ENCODE data around the gene MLPH. TPM values are rescaled to one million over a fixed set of nuclear protein-coding genes. Genes with fewer than 3 reads are reported as not detected.

Gene MLPH
- polyA plus RNA-seq, 3 donors: not detected

DNA sequence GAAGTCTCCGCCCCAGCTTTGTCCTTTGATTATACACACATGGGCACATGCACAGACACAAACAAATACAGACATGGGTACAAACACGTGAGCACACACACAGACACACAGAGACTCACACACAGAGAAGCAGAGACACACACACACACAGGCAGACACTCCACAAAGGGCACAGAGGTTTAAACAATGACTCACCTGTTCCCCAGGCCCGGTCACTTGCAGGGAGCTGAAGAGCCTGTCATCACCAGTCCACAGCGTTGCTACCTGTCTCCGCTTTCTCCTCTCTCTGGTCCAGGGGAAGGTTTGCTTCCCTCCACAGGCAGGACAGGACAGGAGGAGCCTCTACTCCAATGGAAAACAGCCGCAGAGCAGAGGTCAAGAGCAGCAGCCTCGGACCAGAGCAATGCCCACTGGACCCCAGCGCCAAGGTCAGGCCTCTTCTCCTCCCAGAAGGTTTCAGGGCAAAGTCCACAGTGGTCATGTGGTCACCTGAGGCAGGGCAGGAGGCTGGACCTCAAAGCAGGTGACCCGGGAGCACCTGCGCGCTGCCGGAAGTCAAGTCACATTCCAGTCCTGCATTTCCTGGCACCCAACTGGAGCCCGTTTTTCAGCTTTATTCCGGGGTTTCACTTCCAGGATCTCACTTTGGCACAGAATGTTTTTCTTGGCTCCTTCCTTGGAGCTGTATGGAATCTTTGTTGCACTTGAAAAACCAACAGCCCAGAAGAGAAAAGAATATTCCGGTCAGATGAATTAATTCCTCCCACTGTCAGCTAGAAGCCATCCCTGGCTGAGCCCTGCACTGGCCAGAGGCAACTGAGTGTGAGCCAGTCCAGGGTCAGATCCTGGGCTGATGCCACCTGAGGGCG is 103.5 kb downstream of the MLPH start, which contains the start of gene RAB17:
RAB17 (minus strand) TSS at position 463 of the 869 bp plus-strand sequence. CDS start 4,580 bp downstream, outside the sequence.
- no peak for DNase-seq
- TF ChIP-seq, protein P1, sequence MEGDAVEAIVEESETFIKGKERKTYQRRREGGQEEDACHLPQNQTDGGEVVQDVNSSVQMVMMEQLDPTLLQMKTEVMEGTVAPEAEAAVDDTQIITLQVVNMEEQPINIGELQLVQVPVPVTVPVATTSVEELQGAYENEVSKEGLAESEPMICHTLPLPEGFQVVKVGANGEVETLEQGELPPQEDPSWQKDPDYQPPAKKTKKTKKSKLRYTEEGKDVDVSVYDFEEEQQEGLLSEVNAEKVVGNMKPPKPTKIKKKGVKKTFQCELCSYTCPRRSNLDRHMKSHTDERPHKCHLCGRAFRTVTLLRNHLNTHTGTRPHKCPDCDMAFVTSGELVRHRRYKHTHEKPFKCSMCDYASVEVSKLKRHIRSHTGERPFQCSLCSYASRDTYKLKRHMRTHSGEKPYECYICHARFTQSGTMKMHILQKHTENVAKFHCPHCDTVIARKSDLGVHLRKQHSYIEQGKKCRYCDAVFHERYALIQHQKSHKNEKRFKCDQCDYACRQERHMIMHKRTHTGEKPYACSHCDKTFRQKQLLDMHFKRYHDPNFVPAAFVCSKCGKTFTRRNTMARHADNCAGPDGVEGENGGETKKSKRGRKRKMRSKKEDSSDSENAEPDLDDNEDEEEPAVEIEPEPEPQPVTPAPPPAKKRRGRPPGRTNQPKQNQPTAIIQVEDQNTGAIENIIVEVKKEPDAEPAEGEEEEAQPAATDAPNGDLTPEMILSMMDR (IDR thresholded peaks at IDR 0.05): no peak
- no peaks in the 10 kb centered on the region for H3K79me2 ChIP-seq (ENCODE audit: insufficient read depth, low read length)
- H3K4me1 Mint-ChIP-seq: peaks cover 14% of the 10 kb centered on the region
- intact Hi-C loops (cut with micrococcal nuclease): no loop called here
- no peaks in the 10 kb centered on the region for H3K36me3 ChIP-seq (replicated peaks in 1 of 2; ENCODE audit: control insufficient read depth in 1 of 2, insufficient read depth in 2 of 2, low read length in 2 of 2)
- WGBS (ENCODE audit: insufficient coverage): 94% methylated on average over 16 of the region's 16 CpGs
- no peaks in the 10 kb centered on the region for H3K27me3 ChIP-seq (ENCODE audit: control insufficient read depth in 2 of 2, insufficient read depth in 2 of 2, low read length in 2 of 2)
- peak within 1 kb of the TSS; percentile 81 to 86 for H3K4me3 Mint-ChIP-seq
- H3K9ac ChIP-seq (ENCODE audit: insufficient read depth, low read length, poor library complexity, severe bottlenecking): no peak within 1 kb of the TSS
- H3K9me3 Mint-ChIP-seq: peaks cover 0 to 6% (median 0%) of the 10 kb centered on the region in 7 donors
- peaks cover 5 to 7% (median 7%) of the 10 kb centered on the region in 3 donors for H3K27me3 Mint-ChIP-seq (ENCODE audit: low read depth in 3 of 3)
- H3K4me2 ChIP-seq (replicated peaks; ENCODE audit: extremely low read depth, low read length, poor library complexity, severe bottlenecking): peak within 1 kb of the TSS; percentile 76
- H3K27ac Mint-ChIP-seq: peak within 1 kb of the TSS; percentile 61 to 86 (median 76)
- H3K27ac ChIP-seq (ENCODE audit: low read depth in 1 of 2, low read length in 2 of 2): peak within 1 kb of the TSS in 1 of 2 donors; percentile 43
- H3K9me3 ChIP-seq (replicated peaks in 1 of 2; ENCODE audit: control insufficient read depth in 1 of 2, insufficient read depth in 1 of 2, low read length in 2 of 2): no peaks in the 10 kb centered on the region
- peak within 1 kb of the TSS; percentile 24 to 71 (median 35) for H3K4me3 ChIP-seq (replicated peaks in 1 of 3; ENCODE audit: low read depth in 2 of 3, low read length in 3 of 3)
- peaks cover 12 to 15% of the 10 kb centered on the region in 2 donors for H3K4me1 ChIP-seq (ENCODE audit: control insufficient read depth in 1 of 2, insufficient read depth in 2 of 2, low read length in 2 of 2)
- H3K36me3 Mint-ChIP-seq: no peaks in the 10 kb centered on the region
- H4K20me1 ChIP-seq (ENCODE audit: insufficient read depth, low read length): no peaks in the 10 kb centered on the region
- peak within 1 kb of the TSS; percentile 88 for H2AFZ ChIP-seq (ENCODE audit: insufficient read depth, low read depth, low read length, poor library complexity, severe bottlenecking)

DNA sequence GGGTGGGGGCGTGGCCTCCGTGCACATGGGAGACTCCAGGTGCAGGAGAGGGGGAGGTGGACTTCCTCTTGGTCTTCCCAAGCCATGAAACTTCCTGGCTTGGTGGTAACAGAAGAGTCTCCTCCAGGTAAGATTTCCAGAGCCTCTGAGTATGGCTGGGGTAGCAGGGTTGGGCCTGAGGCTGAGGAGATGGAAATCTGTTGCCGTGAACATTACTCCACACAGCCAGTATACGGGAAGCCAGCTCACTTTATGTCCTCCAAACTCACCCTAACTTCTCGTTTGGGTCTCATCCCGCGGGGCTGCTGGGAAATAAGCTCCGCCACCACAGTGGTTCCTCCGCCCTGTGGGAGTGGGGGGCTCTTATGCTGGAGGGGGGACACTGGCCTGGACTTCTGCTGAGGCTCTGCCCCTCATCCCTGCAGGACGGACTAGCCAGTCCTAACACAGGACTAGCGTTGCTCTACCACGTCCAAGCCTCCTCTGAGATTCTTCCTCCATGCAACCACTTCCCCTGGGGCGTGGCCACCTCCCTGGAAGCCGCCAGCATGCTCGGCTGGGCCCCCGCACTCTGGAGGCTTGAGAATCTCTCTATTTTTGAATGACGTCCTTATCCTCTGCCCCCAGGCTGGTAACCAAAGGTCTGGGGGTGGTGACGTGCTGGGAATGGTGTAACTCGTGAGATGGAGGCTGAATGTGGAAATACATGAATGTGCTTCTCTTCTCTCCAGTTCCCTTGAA is 104.3 kb downstream of the MLPH start:
- Mint-ChIP-seq H3K9me3 (peaks cover 0 to 6% (median 0%) of the 10 kb centered on the region in 7 donors), H3K27me3 (ENCODE audit: low read depth in 3 of 3) (peaks cover 5 to 7% (median 7%) of the 10 kb centered on the region in 3 donors), H3K27ac (peak overlapping the region; percentile 61 to 86 (median 76)), H3K4me3 (peak overlapping the region; percentile 81 to 86), H3K36me3 (no peaks in the 10 kb centered on the region), H3K4me1 (peaks cover 16% of the 10 kb centered on the region)
- no peaks in the 10 kb centered on the region for H4K20me1 ChIP-seq (ENCODE audit: insufficient read depth, low read length)
- 27% methylated on average over 5 of the region's 19 CpGs for WGBS (ENCODE audit: insufficient coverage)
- peaks cover 14 to 19% of the 10 kb centered on the region in 2 donors for H3K4me1 ChIP-seq (ENCODE audit: control insufficient read depth in 1 of 2, insufficient read depth in 2 of 2, low read length in 2 of 2)
- H2AFZ ChIP-seq (ENCODE audit: insufficient read depth, low read depth, low read length, poor library complexity, severe bottlenecking): peak overlapping the region; percentile 88
- H3K79me2 ChIP-seq (ENCODE audit: insufficient read depth, low read length): no peaks in the 10 kb centered on the region
- DNase-seq: peak; percentile 33 to 63 (median 45)
- no peak overlapping the region for H3K9ac ChIP-seq (ENCODE audit: insufficient read depth, low read length, poor library complexity, severe bottlenecking)
- H3K36me3 ChIP-seq (replicated peaks in 1 of 2; ENCODE audit: control insufficient read depth in 1 of 2, insufficient read depth in 2 of 2, low read length in 2 of 2): no peaks in the 10 kb centered on the region
- H3K9me3 ChIP-seq (replicated peaks in 1 of 2; ENCODE audit: control insufficient read depth in 1 of 2, insufficient read depth in 1 of 2, low read length in 2 of 2): no peaks in the 10 kb centered on the region
- peak overlapping the region in 1 of 2 donors; percentile 43 for H3K27ac ChIP-seq (ENCODE audit: low read depth in 1 of 2, low read length in 2 of 2)
- H3K4me3 ChIP-seq (replicated peaks in 1 of 3; ENCODE audit: low read depth in 2 of 3, low read length in 3 of 3): peak overlapping the region; percentile 24 to 71 (median 35)
- intact Hi-C loops (cut with micrococcal nuclease): no loop called here
- peak overlapping the region; percentile 76 for H3K4me2 ChIP-seq (replicated peaks; ENCODE audit: extremely low read depth, low read length, poor library complexity, severe bottlenecking)
- H3K27me3 ChIP-seq (ENCODE audit: control insufficient read depth in 2 of 2, insufficient read depth in 2 of 2, low read length in 2 of 2): no peaks in the 10 kb centered on the region
- TF ChIP-seq, protein P1 (IDR thresholded peaks at IDR 0.05): no peak

Data from CD14-positive monocyte (primary cell).